Panc1 (cell line): ENCODE measurements around the gene MBNL2.
A peak's percentile ranks its signal among the peaks of the same experiment; 100 is the strongest.

Experiments used
- CTCF ChIP-seq: fragments of 450-650 bp; IDR thresholded peaks from 2 replicates; pipeline ENCODE4 v1.5.1; 2017; ENCODE audit warnings: mild to moderate bottlenecking
- POLR2AphosphoS5 ChIP-seq: IDR thresholded peaks from 2 replicates; pipeline ENCODE4 v1.6.1; 2012; ENCODE audit warnings: mild to moderate bottlenecking, low read depth, low read length, moderate library complexity
- REST ChIP-seq, 2 experiments: IDR thresholded peaks; 2 replicates each; pipeline ENCODE4 v1.6.1; 2011 to 2012; ENCODE audit warnings: low read depth in 2 of 2, control low read depth in 1 of 2, low read length in 1 of 2, mild to moderate bottlenecking in 1 of 2, moderate library complexity in 1 of 2; ENCODE audit not compliant: insufficient read depth in 1 of 2

GRCh38 chr13:97221989-97222700, at the start of gene MBNL2:
- TF ChIP-seq CTCF (no peak), REST (IDR thresholded peaks at IDR 0.05; ENCODE audit: insufficient read depth in 1 of 2, low read depth in 2 of 2, low read length in 1 of 2) (0 out of 4 replicates have a peak, but pooled peaks of 1 of the 2 experiments have one; percentile 38), POLR2AphosphoS5 (peak; percentile 67)
